ENCODE data around the gene HDAC1.
"Not testable (repeated sequence)": the region's sequence is repeated elsewhere in the genome, so short reads cannot be mapped to it uniquely, and the experiment has no call there.

The HDAC1 gene

GRCh38 chr1:32350785-32351398 is 59.0 kb downstream of the HDAC1 start:
- no peak for DNase-seq

- peak; percentile 87 for DNase-seq
Observed at GRCh38 chr1:32351399-32352238, 59.7 kb downstream of the HDAC1 start.

GRCh38 chr1:32352239-32352745 is 60.4 kb downstream of the HDAC1 start:
- no peak for DNase-seq

GRCh38 chr1:32352831-32353383 is 61.0 kb downstream of the HDAC1 start:
- DNase-seq = no peak

- no peak for DNase-seq
Observed at GRCh38 chr1:32353431-32353830, 61.5 kb downstream of the HDAC1 start.

- DNase-seq = no peak
Observed at GRCh38 chr1:32353886-32354570, 62.1 kb downstream of the HDAC1 start.

GRCh38 chr1:32355778-32356177 is 63.9 kb downstream of the HDAC1 start:
- not testable (repeated sequence) for DNase-seq

- no peak for DNase-seq
Observed at GRCh38 chr1:32356478-32356877, 64.6 kb downstream of the HDAC1 start.

GRCh38 chr1:32357614-32358013 is 65.7 kb downstream of the HDAC1 start:
- DNase-seq = no peak

GRCh38 chr1:32358435-32358834 is 66.6 kb downstream of the HDAC1 start:
- no peak for DNase-seq

- DNase-seq = no peak
Observed at GRCh38 chr1:32361308-32361673, 69.4 kb downstream of the HDAC1 start.

- no peak for DNase-seq
Observed at GRCh38 chr1:32361674-32362473, 70.0 kb downstream of the HDAC1 start.

GRCh38 chr1:32362474-32363313 is 70.8 kb downstream of the HDAC1 start, which contains the start of the genes FAM229A and TSSK3:
Gene FAM229A, minus strand, starts transcription at chr1:32362485. Its CDS starts 394 bp downstream, at chr1:32362091.
Gene TSSK3, plus strand, starts transcription at chr1:32362539. Its CDS starts 163 bp downstream, at chr1:32362702.
- DNase-seq = no peak

- DNase-seq = no peak
Observed at GRCh38 chr1:32363713-32364112, 71.8 kb downstream of the HDAC1 start.

- DNase-seq = no peak
Observed at GRCh38 chr1:32364836-32365235, 73.0 kb downstream of the HDAC1 start.

- no peak for DNase-seq
Observed at GRCh38 chr1:32365445-32365844, 73.6 kb downstream of the HDAC1 start.

- no peak for DNase-seq
Observed at GRCh38 chr1:32367912-32368635, 76.2 kb downstream of the HDAC1 start.

- peak; percentile 44 for DNase-seq
Observed at GRCh38 chr1:32372149-32372756, 80.4 kb downstream of the HDAC1 start.

GRCh38 chr1:32373996-32374592 is 82.2 kb downstream of the HDAC1 start:
- no peak for DNase-seq

GRCh38 chr1:32376199-32376598 is 84.3 kb downstream of the HDAC1 start:
- DNase-seq = no peak
